ENCODE results near the gene IFRD2.
A peak's percentile ranks its signal among the peaks of the same experiment; 100 is the strongest.
"Not testable (repeated sequence)": the region's sequence is repeated elsewhere in the genome, so short reads cannot be mapped to it uniquely, and the experiment has no call there.

Gene IFRD2

DNA sequence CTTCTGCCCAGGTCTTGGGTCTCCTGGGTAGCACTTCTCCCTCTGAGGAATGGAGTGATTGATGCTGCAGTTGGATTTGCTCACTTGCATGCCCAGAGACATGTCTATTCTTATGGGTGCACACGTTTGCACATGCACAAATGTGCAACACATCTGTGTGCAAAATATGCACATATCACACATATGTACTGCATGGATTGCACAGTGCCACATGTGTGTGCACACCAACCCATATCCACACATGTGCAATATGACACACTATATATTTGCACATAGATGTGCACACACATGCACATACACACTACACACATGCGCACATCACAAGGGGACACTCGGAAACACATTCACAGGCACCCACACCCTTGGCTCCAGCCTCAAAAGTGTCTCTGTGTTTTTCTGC lies 24.0 kb downstream of the IFRD2 start:
- no peak for DNase-seq (ENCODE audit: low read depth in 2 of 2)

GRCh38 chr3:50267280-50267913 lies 24.8 kb downstream of the IFRD2 start:
- DNase-seq (ENCODE audit: low read depth in 2 of 2): no peak

GRCh38 chr3:50266836-50267235 lies 25.4 kb downstream of the IFRD2 start:
- no peak for DNase-seq (ENCODE audit: low read depth in 2 of 2)

- DNase-seq (ENCODE audit: low read depth in 2 of 2): no peak
Measured at GRCh38 chr3:50266017-50266416, 26.2 kb downstream of the IFRD2 start.

- no peak for DNase-seq (ENCODE audit: low read depth in 2 of 2)
Measured at GRCh38 chr3:50265571-50265970, 26.7 kb downstream of the IFRD2 start.

DNA sequence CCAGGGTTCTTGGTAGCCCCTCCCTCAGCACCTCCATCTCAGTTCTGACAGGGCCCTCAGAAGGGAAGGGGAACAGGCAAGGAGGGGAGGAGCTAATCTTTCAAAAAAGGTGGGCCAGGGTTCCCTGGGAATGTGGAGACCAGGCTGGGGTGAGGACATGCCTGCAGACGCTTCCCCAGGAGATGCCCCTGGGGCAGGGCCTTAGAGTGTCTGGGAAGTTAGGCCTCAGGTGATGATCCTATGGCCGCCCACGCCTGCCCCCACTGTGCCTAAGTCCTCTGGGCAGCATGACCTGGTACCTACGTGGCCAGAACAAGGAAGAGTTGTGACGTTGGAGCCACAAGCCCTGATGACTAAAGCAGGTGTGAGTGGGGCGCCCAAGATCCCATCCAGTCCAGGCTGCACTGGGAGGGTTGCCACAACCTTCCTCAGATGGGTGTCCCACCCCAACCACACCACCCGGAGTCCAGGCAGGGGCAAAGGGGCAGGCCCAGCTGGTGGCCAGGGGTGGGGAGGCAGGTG lies 27.2 kb downstream of the IFRD2 start:
- DNase-seq (ENCODE audit: low read depth in 2 of 2): no peak

- no peak for DNase-seq (ENCODE audit: low read depth in 2 of 2)
Measured at GRCh38 chr3:50264383-50264963, 27.8 kb downstream of the IFRD2 start.

GRCh38 chr3:50263478-50264382 lies 28.5 kb downstream of the IFRD2 start:
- DNase-seq (ENCODE audit: low read depth in 2 of 2): no peak

GRCh38 chr3:50262778-50263177 lies 29.5 kb downstream of the IFRD2 start:
- DNase-seq (ENCODE audit: low read depth in 2 of 2): no peak

DNA sequence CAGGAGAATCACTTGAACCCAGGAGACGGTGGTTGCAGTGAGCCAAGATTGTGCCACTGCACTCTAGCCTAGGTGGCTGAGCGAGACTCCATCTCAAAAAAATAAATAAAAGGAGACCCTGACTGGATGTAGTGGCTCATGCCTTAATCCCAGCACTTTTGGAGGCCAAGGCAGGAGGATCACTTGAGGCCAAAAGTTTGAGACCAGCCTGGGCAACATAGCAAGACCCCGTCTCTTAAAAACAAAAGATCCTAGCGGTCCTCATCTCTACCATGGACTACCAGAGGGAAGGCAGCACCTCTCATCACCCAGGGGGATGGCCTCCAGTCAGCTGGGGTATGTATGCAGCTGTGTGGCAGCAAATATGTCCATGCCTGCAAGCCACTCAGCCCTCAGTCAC lies 30.0 kb downstream of the IFRD2 start:
- DNase-seq (ENCODE audit: low read depth in 2 of 2): not testable (repeated sequence)

GRCh38 chr3:50261505-50261904 lies 30.7 kb downstream of the IFRD2 start:
- DNase-seq (ENCODE audit: low read depth in 2 of 2): no peak

GRCh38 chr3:50260942-50261441 lies 31.2 kb downstream of the IFRD2 start:
- no peak for DNase-seq (ENCODE audit: low read depth in 2 of 2)

DNA sequence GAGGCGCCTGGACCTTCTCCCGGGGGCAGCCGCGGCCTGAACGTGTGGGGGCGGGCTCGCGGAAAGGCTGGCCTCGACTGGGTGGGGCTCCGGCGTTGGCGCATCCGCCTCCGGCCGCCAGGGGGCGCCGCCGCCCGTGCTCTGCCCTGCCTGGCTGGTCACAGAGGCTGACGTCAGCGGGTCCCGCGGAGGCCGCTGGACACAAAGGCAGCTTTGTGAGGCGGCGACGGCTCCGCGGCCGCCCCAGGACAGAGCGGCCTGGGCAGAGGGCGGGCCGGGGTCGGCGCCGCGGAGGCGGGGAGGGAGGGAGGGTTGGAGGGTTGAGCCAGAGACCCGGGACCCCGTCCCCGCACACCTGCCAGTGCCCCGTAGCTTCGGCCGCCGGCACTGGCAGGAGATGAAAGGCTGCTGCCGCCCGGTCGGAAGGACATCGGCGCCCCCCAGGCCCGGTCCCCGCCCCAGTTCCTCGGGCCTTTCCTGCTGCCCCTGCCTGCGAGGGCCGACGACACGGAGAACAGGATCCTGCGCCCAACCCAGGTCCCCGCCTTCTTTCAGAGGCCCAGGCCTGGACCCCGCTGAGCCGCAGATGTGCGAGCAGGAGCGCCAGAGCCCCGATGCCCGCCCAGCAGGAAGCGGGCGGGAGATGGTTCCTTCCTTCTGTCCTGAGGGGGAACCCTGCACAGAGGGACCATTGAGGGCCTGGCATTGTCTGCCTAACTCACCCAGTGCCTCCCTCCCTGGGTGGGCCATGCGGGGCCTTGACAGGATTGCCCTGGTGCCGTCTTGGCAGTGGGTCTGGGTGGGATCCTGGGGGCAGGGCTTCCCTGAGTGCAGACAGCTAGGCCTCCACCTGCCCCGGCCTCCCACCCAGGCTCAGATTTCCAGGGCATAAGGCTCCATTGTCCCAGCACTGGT lies 31.9 kb downstream of the IFRD2 start:
- DNase-seq (ENCODE audit: low read depth in 2 of 2): peak; percentile 75 to 85

DNA sequence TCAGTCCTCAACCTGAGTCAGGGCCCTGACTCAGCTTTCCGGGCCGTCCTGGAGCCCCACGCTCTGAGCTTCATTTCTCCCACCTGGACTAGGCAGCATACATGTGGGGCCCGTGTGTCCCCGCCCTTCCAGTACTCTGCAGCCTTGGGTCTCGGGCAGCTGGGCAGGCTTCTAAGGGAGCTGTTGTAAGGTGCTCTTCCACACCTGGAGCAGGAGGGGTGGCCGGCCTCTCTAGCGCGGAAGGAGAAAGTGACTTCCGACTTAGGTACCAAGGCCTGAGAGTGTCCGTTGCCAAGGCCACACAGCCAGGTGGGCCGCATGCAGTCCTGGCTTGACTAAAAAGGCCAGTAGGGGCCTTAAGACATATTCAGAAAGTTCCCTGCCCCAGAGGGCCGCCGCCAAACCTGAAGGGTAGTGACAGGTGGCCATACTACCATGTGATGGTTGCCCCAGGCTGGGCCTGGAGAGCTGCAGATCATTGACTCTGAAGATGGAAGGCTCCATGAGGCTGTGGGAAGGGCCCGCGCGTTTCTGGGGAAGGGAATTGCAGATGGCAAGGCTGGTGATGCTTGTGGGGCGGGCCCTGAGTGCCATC lies 32.7 kb downstream of the IFRD2 start:
- no peak for DNase-seq (ENCODE audit: low read depth in 2 of 2)

DNA sequence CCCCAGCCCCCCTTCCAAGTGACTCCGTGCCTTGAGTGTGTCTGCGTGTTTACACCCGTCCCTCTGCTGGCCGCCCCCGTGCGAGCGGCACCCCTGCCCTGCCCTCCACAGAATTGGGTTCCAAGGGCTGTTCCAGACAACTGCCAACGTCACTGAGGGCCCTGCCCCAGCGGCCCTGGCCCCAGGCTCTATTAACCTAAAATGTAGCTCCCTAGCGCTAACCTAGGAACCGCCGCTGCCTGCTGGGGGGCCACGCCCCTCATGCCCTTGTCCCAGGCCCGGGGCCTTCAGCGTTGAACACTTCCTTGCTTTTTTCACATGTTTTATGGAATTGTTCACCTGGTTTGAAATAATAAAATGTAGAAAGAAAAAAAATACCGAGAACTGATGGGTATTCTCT lies 33.2 kb downstream of the IFRD2 start:
- no peak for DNase-seq (ENCODE audit: low read depth in 2 of 2)

- DNase-seq (ENCODE audit: low read depth in 2 of 2): no peak
Measured at GRCh38 chr3:50258029-50258680, 34.1 kb downstream of the IFRD2 start.

GRCh38 chr3:50256978-50257890 lies 35.0 kb downstream of the IFRD2 start:
- peak in 1 of 2 donors; percentile 49 for DNase-seq (ENCODE audit: low read depth in 2 of 2)

DNA sequence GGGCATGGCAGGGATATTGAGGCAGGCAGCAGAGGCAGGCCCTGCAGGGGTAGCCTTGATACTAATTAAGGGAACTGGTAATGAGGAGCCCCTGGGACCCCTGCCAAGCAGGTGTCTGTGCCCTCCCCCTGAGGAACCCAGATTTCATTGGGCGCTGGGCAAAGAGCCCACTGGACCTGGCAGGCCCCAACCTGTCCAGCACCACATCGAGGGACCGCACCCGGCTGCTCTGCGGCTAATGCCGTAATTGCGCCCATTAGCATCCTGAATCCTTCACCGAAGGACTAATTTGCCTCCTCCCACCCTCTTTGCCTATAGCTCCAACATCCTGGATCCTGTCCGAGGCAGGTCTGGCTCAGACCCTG lies 37.0 kb downstream of the IFRD2 start:
- no peak for DNase-seq (ENCODE audit: low read depth in 2 of 2)

DNA sequence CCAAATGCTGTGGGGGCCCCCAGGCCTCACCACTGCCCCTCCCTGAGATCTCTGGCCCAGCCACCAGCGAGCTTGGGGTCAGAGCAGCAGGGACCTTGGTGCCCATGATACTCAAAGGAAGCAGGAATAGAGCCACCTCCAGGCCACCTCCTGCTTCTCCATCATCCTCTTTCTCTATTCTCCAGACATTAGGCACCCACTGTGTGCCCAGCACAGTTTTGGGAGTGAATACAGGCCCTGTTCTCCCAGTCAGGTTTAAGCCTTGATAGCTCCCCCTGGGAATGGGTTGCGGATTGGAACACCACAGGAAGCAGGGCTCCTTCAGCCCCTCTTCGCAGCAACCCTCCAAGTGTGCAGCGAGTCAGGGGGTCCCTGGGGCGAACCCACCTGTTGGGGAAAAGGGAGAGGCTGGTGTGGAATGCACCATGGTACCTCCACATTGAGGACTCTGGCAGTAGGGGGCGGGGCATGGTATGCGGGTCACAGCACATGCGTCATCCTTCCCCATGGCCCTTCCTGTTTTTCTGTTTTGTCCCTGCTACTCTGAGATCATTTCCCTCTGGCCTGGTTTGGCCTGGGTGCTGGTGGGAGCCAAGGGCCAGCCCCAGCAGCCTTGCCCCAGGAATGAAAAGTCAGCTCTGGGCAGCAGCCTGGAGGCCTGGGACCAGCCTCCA lies 37.5 kb downstream of the IFRD2 start:
- no peak for DNase-seq (ENCODE audit: low read depth in 2 of 2)
